HG03060 (cell line): ENCODE measurements around the gene ESPN.

ENCODE experiments used
- ATAC-seq: cut with Tn5 transposase; IDR thresholded peaks from one replicate; pipeline ENCODE4 v1.9.1; 2021; ENCODE audit warnings: low read depth, moderate number of reproducible peaks; ENCODE audit not compliant: unreplicated experiment

The ESPN gene

DNA sequence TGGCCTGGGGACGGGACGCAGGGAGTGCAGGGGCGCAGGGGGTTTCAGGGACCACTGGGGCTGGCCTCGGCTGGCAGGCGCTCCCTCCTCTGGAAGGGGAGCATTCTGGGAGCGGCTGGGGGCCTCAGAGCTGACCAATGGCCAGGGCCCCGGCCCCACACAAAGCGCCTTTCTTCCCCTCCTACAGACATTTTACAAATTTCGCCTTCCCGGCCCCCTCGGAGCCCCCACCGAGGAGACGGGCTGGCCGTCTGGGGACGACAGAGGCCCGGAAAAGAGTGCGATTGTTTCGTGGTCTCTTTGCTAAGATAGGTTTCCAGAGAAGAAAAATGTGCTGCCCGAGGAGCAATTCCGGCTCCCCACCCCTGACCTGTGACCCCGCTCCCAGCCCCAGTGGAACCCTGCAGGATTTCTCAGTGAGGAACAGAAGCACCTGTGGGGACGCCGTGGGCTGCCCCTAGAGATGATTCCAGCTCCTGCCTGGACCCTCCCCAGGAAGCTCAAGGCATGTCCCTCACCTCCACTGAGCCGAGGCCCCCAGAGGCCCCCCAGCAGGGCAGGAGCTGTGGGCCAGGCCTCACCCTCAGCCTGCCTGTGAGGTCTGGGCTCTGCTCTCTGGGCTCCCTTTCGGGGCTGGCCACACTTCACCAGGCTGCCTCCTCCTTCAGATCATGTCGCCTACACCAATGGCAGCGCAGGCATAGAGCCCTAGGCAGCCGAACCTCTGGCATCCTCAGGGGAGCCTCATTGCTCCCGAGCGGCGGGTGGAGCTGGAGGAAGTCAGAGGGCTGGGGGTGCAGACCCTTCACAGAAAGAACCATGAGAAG is 81.8 kb downstream of the ESPN start:
- no peak for ATAC-seq

DNA sequence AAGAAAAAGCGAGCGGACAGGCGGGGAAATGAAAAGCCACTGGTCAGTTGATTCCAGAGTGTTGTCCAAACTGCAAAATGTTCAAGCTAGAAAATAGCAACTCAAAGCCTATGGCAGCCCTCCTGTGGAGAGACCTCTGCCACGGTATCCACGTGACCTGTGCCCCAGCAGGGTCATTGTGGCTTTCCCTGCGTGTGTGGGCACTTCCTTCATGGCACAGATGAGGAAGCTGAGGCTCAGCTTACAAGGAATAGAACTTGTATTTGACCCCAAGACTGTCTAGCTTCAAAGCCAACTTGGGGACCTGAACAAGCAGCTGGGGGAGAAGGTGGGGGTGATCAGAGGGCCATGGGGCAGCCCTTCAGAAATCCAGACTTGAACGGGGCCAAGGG is 82.5 kb downstream of the ESPN start:
- no peak for ATAC-seq

DNA sequence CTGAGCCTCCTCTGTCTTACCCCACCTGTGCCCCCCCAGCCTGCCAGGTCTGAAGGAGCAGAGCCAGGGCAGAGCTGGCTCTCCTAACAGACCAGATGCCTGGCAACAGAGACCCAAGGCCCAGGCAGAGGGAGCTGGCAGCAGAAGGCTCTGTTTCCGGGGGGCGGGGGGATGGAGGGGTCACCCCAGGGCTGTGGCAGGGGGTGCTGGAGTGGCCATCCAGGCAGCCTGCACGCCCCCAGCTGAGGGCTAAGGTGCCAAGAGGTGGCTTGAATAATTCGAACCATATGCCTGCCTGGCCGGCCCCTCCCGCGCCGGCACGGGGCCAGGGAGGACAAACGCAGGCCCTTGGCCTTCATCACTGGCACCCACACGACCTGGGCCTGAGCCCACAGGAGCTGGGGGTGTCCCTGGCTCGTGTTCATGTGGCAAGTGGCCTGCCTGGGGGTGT is 82.9 kb downstream of the ESPN start:
- ATAC-seq = no peak

DNA sequence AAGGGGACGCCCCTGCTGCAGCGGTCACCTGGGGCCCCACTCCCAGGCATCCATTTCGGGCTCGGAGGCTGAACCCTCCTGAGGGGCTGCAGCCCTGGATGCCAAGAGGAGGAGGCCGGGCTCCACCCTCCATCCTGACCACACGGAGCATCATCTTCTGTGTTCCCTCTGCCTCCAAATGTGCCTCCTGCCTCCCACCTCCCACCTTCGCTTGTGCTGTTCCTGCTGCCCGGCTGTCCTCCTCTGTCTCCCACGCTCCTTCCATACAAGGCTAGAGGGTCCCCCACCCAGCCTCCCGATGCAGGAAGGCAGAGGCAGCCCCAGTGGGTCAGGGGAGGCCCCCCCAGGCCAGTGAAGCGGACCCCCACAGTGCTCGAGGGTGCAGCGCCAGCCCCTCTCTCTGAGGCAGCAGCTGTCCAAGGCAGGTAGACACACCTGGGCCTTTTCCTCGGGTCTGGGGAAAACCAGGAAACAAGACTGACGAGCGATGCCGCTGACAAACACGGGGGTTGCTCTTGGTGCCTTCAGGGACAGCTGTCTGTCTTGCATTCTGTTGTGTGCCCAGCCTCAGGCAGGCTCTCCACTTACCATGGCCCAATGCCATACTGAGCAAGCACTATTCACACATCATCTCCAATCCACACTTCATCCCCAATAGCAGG is 83.7 kb downstream of the ESPN start:
- no peak for ATAC-seq

DNA sequence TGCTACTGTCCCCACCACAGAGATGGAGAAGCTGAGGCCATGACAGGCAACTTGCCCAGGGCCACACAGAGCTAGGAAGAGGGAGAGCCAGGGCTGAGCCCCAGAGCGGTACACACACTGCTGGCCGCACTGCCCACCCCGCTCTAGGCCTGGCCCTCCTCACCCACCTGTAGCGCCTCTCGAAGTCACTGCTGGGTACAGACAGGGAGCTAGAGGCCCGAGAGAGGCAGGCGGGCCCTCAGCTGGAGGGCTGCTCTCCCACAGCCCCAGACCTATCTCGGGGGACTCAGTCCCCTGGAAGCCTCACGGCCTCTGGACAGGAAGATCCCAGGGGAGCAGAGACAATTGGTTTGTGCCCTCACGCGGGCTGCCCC is 84.2 kb downstream of the ESPN start:
- no peak for ATAC-seq

DNA sequence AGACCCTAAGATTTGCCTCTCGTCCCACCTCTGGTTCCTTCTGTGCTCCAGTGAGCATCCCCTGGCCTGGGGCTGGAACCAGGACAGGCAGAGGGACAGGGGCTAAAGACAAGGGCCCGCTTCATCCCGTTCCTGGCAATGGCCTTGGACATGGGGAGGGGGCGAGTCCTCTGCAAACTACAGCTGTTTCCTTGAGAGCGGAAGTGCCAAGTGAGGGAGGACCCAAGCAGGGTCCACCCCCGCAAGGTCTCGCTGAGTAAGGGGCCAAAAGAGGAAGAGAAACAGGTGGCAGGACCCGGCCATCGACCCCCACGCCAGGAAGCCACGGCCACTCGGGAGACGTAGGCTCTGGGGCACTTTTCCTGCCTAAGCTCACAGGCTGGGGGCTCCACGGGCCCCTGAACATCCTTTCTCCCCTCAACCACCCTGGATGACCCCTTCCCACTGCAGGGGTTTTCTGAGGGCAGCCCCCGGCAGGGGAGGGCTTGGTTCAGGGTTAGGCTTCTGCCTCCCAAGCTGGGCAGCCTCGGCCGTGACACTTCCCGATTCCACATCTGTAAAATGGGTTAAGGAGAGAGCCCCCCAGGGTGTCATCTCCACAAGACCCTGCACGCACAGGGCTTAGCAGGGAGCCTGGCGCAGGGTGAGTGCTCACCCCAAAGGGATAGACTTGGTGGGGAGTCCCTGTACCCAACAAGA is 84.8 kb downstream of the ESPN start:
- no peak for ATAC-seq

DNA sequence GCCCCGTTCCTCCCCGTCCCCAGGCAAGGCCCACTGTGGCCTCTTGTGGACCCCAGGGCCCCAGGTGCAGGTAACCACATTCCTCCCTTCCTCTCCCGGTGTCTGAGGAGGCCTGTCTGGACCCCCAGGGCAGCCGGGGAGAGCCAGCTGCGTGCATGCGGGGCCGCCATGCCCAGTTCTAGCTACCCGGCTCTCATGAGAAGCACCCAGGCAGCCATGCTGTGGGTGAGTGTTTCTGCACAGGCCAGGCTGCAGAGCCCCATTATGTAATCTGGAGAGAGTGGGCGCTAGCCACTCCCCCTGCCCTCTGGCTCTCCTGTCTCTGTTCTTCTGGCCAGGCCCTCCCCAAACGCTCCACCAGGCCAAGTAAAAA is 85.3 kb downstream of the ESPN start:
- ATAC-seq = no peak

DNA sequence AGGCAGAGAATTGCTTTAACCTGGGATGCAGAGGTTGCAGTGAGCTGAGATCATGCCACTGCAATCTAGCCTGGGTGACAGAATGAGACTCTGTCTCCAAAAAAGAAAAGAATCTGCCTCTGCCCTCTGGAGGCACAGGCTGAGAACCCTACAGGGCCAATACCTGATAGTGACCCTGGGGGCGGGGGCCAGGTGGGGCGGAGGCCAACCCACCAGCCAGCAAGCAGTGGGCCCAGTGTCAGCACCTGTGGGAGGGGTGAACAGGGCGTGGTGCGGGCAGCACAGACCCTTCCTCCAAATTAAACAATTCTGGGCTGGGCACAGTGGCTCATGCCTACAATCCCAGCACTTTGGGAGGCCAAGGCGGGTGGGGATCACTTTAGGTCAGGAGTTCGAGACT is 85.9 kb downstream of the ESPN start:
- ATAC-seq = no peak
